Activated CD8-positive, alpha-beta memory T cell treated with anti-CD3 and anti-CD28 coated beads, Interleukin-2, amount 10 ng/mL, durations not matched to agents 7 days and 5 days (primary cell): ENCODE results near the gene SSU72. TPM values are rescaled to one million over a fixed set of nuclear protein-coding genes. Genes with fewer than 3 reads are reported as not detected.
"Not testable (repeated sequence)": the region's sequence is repeated elsewhere in the genome, so short reads cannot be mapped to it uniquely, and the experiment has no call there.

Source experiments
- ATAC-seq: fragments of 150-1000 bp; cut with Tn5 transposase; one replicate; pipeline ENCODE4 v1.10.0; 2021; ENCODE audit warnings: moderate library complexity
- CTCF ChIA-PET: fragments of 350-600 bp; sonication (Branson Sonifier 250); formaldehyde crosslinking; loops from one replicate; lab custom pipeline; 2021; ENCODE audit warnings: antibody characterized with exemption; lab: Charles Lee
- DNase-seq: peaks from one replicate; pipeline ENCODE4 v3.0.0-alpha.2; 2020
- H3K27ac Mint-ChIP-seq: one replicate; pipeline ENCODE4 v1.8.0; 2021; ENCODE audit warnings: mild to moderate bottlenecking, mixed read lengths
- H3K27me3 Mint-ChIP-seq: one replicate; pipeline ENCODE4 v1.8.0; 2021; ENCODE audit warnings: mixed read lengths
- H3K36me3 Mint-ChIP-seq: one replicate; pipeline ENCODE4 v1.8.0; 2021; ENCODE audit warnings: mild to moderate bottlenecking, mixed read lengths
- H3K4me1 Mint-ChIP-seq: one replicate; pipeline ENCODE4 v1.8.0; 2021; ENCODE audit warnings: mixed read lengths
- H3K4me3 Mint-ChIP-seq: one replicate; pipeline ENCODE4 v1.8.0; 2021; ENCODE audit warnings: mild to moderate bottlenecking, moderate library complexity, mixed read lengths
- H3K9me3 Mint-ChIP-seq: one replicate; pipeline ENCODE4 v1.8.0; 2022; ENCODE audit warnings: low read depth, mixed read lengths
- total RNA-seq, 2 experiments: library from RNA; stranded (reverse); gene quantifications; one replicate each; pipeline ENCODE4 v1.2.3, GENCODE V29; 2021

SSU72 gene
- total RNA-seq, 2 experiments from 2014 or later: 114 to 132 TPM

- CTCF ChIA-PET: no interaction called here
- no peak for DNase-seq
- H3K36me3 Mint-ChIP-seq: peaks cover 8% of the 10 kb centered on the region
- peaks cover 5% of the 10 kb centered on the region for H3K9me3 Mint-ChIP-seq
- H3K27me3 Mint-ChIP-seq: no peaks in the 10 kb centered on the region
- H3K4me1 Mint-ChIP-seq: no peaks in the 10 kb centered on the region
- no peak for ATAC-seq
- H3K27ac Mint-ChIP-seq: no peak overlapping the region
- H3K4me3 Mint-ChIP-seq: no peak overlapping the region
These were observed 38.4 kb downstream of the SSU72 start for GRCh38 chr1:1536019-1536937.

- ATAC-seq: no peak
- no peak for DNase-seq
- H3K4me3 Mint-ChIP-seq: no peak overlapping the region
- H3K27me3 Mint-ChIP-seq: no peaks in the 10 kb centered on the region
- peaks cover 5% of the 10 kb centered on the region for H3K9me3 Mint-ChIP-seq
- CTCF ChIA-PET: no interaction called here
- no peak overlapping the region for H3K27ac Mint-ChIP-seq
- no peaks in the 10 kb centered on the region for H3K4me1 Mint-ChIP-seq
- peaks cover 14% of the 10 kb centered on the region for H3K36me3 Mint-ChIP-seq
These were observed 39.3 kb downstream of the SSU72 start for GRCh38 chr1:1535201-1536018.

GRCh38 chr1:1534401-1535154 lies 40.1 kb downstream of the SSU72 start:
- DNase-seq: no peak
- Mint-ChIP-seq H3K36me3 (peaks cover 22% of the 10 kb centered on the region), H3K27ac (no peak overlapping the region), H3K27me3 (no peaks in the 10 kb centered on the region), H3K4me3 (no peak overlapping the region), H3K4me1 (no peaks in the 10 kb centered on the region), H3K9me3 (peaks cover 5% of the 10 kb centered on the region)
- CTCF ChIA-PET: no interaction called here
- ATAC-seq: no peak

- H3K4me1 Mint-ChIP-seq, DNase-seq, H3K27me3 Mint-ChIP-seq, CTCF ChIA-PET, H3K27ac Mint-ChIP-seq, ATAC-seq, H3K4me3 Mint-ChIP-seq, H3K9me3 Mint-ChIP-seq: not testable (repeated sequence)
- peaks cover 27% of the 10 kb centered on the region for H3K36me3 Mint-ChIP-seq
These were observed 40.8 kb downstream of the SSU72 start for GRCh38 chr1:1533894-1534291.

- H3K27me3 Mint-ChIP-seq, ATAC-seq, DNase-seq, CTCF ChIA-PET, H3K27ac Mint-ChIP-seq, H3K4me1 Mint-ChIP-seq, H3K9me3 Mint-ChIP-seq, H3K4me3 Mint-ChIP-seq: not testable (repeated sequence)
- peaks cover 30% of the 10 kb centered on the region for H3K36me3 Mint-ChIP-seq
These were observed 41.3 kb downstream of the SSU72 start for GRCh38 chr1:1533176-1533893.

GRCh38 chr1:1531947-1532346 lies 42.7 kb downstream of the SSU72 start:
- Mint-ChIP-seq H3K36me3 (peaks cover 37% of the 10 kb centered on the region), H3K27me3 (no peaks in the 10 kb centered on the region), H3K4me3 (no peak overlapping the region), H3K27ac (no peak overlapping the region), H3K4me1 (no peaks in the 10 kb centered on the region), H3K9me3 (peaks cover 5% of the 10 kb centered on the region)
- no peak for DNase-seq
- CTCF ChIA-PET: no interaction called here
- ATAC-seq: no peak

- H3K27ac Mint-ChIP-seq: no peak overlapping the region
- CTCF ChIA-PET: interaction anchor here (0.6 kb wide), 1 partner anchor 756 kb away, joined by 3 read pairs; no protein-coding TSS in a partner anchor
- no peaks in the 10 kb centered on the region for H3K27me3 Mint-ChIP-seq
- no peaks in the 10 kb centered on the region for H3K4me1 Mint-ChIP-seq
- no peak for ATAC-seq
- peaks cover 5% of the 10 kb centered on the region for H3K9me3 Mint-ChIP-seq
- no peak overlapping the region for H3K4me3 Mint-ChIP-seq
- DNase-seq: no peak
- H3K36me3 Mint-ChIP-seq: peaks cover 39% of the 10 kb centered on the region
These were observed 44.7 kb downstream of the SSU72 start for GRCh38 chr1:1529936-1530335.

GRCh38 chr1:1529321-1529720 lies 45.3 kb downstream of the SSU72 start:
- CTCF ChIA-PET: no interaction called here
- H3K36me3 Mint-ChIP-seq: peaks cover 39% of the 10 kb centered on the region
- DNase-seq (no peak), ATAC-seq (no peak)
- no peak overlapping the region for H3K4me3 Mint-ChIP-seq
- no peak overlapping the region for H3K27ac Mint-ChIP-seq
- H3K27me3 Mint-ChIP-seq: no peaks in the 10 kb centered on the region
- no peaks in the 10 kb centered on the region for H3K4me1 Mint-ChIP-seq
- H3K9me3 Mint-ChIP-seq: peaks cover 5% of the 10 kb centered on the region

- peaks cover 5% of the 10 kb centered on the region for H3K9me3 Mint-ChIP-seq
- no peak for ATAC-seq
- H3K36me3 Mint-ChIP-seq: peaks cover 40% of the 10 kb centered on the region
- no peaks in the 10 kb centered on the region for H3K4me1 Mint-ChIP-seq
- H3K27me3 Mint-ChIP-seq: no peaks in the 10 kb centered on the region
- no peak overlapping the region for H3K27ac Mint-ChIP-seq
- no peak for DNase-seq
- H3K4me3 Mint-ChIP-seq: no peak overlapping the region
- CTCF ChIA-PET: no interaction called here
These were observed 46.1 kb downstream of the SSU72 start for GRCh38 chr1:1528301-1529267.

- peaks cover 38% of the 10 kb centered on the region for H3K36me3 Mint-ChIP-seq
- no peaks in the 10 kb centered on the region for H3K4me1 Mint-ChIP-seq
- H3K27me3 Mint-ChIP-seq: no peaks in the 10 kb centered on the region
- CTCF ChIA-PET: no interaction called here
- DNase-seq (no peak), ATAC-seq (no peak)
- H3K9me3 Mint-ChIP-seq: peaks cover 5% of the 10 kb centered on the region
- no peak overlapping the region for H3K4me3 Mint-ChIP-seq
- no peak overlapping the region for H3K27ac Mint-ChIP-seq
These were observed 47.4 kb downstream of the SSU72 start for GRCh38 chr1:1527092-1527816.

GRCh38 chr1:1526476-1526875 lies 48.2 kb downstream of the SSU72 start:
- H3K36me3 Mint-ChIP-seq: peaks cover 33% of the 10 kb centered on the region
- CTCF ChIA-PET, H3K4me3 Mint-ChIP-seq, H3K27me3 Mint-ChIP-seq, ATAC-seq, DNase-seq, H3K9me3 Mint-ChIP-seq, H3K4me1 Mint-ChIP-seq, H3K27ac Mint-ChIP-seq: not testable (repeated sequence)
